Liver (tissue), 9 donors: ENCODE data around the gene ZCCHC4. TPM values are rescaled to one million over a fixed set of nuclear protein-coding genes. Genes with fewer than 3 reads are reported as not detected.

Experiments used
- DNase-seq: peaks from one replicate; pipeline ENCODE4 v3.0.0-alpha.2; 2017; ENCODE audit warnings: low spot score
- H3K27ac ChIP-seq, 2 donors: one replicate each; pipeline ENCODE4 v1.7.0; 2013; ENCODE audit warnings: inconsistent platforms in 2 of 2, low read length in 2 of 2, control low read depth in 1 of 2, low read depth in 1 of 2, mild to moderate bottlenecking in 1 of 2
- H3K27me3 ChIP-seq, 4 donors: one replicate each; pipeline versions ENCODE4 v1.6.1 to v1.7.0; 2013; ENCODE audit warnings: low read length in 3 of 4, inconsistent platforms in 1 of 4, mild to moderate bottlenecking in 1 of 4, moderate library complexity in 1 of 4; ENCODE audit not compliant: control insufficient read depth in 4 of 4, insufficient read depth in 4 of 4
- H3K36me3 ChIP-seq, 4 donors: one replicate each; pipeline versions ENCODE4 v1.6.1 to v1.7.0; 2013; ENCODE audit warnings: low read length in 3 of 4, mild to moderate bottlenecking in 3 of 4, low read depth in 1 of 4, moderate library complexity in 1 of 4; ENCODE audit not compliant: control insufficient read depth in 4 of 4, insufficient read depth in 3 of 4
- H3K4me1 ChIP-seq, 4 donors: one replicate each; pipeline versions ENCODE4 v1.6.1 to v1.7.0; 2013; ENCODE audit warnings: low read length in 3 of 4, mild to moderate bottlenecking in 3 of 4, moderate library complexity in 1 of 4; ENCODE audit not compliant: control insufficient read depth in 4 of 4, insufficient read depth in 4 of 4
- H3K4me3 ChIP-seq, 3 donors: one replicate each; pipeline versions ENCODE4 v1.6.1 to v1.7.0; 2013; ENCODE audit warnings: low read length in 3 of 3, control low read depth in 1 of 3, low read depth in 1 of 3, mild to moderate bottlenecking in 1 of 3
- H3K9ac ChIP-seq, 2 donors: one replicate each; pipeline ENCODE4 v1.7.0; 2013; ENCODE audit warnings: low read length in 2 of 2, mild to moderate bottlenecking in 2 of 2, moderate library complexity in 2 of 2, control low read depth in 1 of 2, low read depth in 1 of 2
- H3K9me3 ChIP-seq, 4 donors: one replicate each; pipeline versions ENCODE4 v1.6.1 to v1.7.0; 2013; ENCODE audit warnings: low read length in 3 of 4; ENCODE audit not compliant: control insufficient read depth in 4 of 4
- EGR1 ChIP-seq, 2 donors: IDR thresholded peaks; 2 replicates each; pipeline ENCODE4 v1.6.1; 2016 to 2018; ENCODE audit warnings: antibody characterized with exemption in 2 of 2, low read depth in 2 of 2
- FOXA2 ChIP-seq: IDR thresholded peaks from 2 replicates; pipeline ENCODE4 v1.6.1; 2016; ENCODE audit warnings: antibody characterized with exemption
- GABPA ChIP-seq, 2 donors: IDR thresholded peaks in 1 of 2; conservative IDR thresholded peaks in 1 of 2; 2 replicates each; pipeline ENCODE4 v1.6.1; 2016; ENCODE audit warnings: antibody characterized with exemption in 2 of 2, mild to moderate bottlenecking in 1 of 2, moderate library complexity in 1 of 2
- HNF4A ChIP-seq, 2 donors: conservative IDR thresholded peaks; 2 replicates each; pipeline ENCODE4 v1.6.1; 2016; ENCODE audit warnings: antibody characterized with exemption in 2 of 2, mild to moderate bottlenecking in 2 of 2
- JUND ChIP-seq, 2 donors: IDR thresholded peaks; 2 replicates each; pipeline ENCODE4 v1.6.1; 2016; ENCODE audit warnings: antibody characterized with exemption in 2 of 2
- NR2F2 ChIP-seq: IDR thresholded peaks from 2 replicates; pipeline ENCODE4 v1.6.1; 2016; ENCODE audit warnings: antibody characterized with exemption
- RAD21 ChIP-seq, 2 donors: IDR thresholded peaks; 2 replicates each; pipeline ENCODE4 v1.6.1; 2016; ENCODE audit warnings: antibody characterized with exemption in 2 of 2, mild to moderate bottlenecking in 2 of 2
- RXRA ChIP-seq, 2 donors: IDR thresholded peaks; 2 replicates each; pipeline ENCODE4 v1.6.1; 2017 to 2018; ENCODE audit warnings: antibody characterized with exemption in 2 of 2, mild to moderate bottlenecking in 1 of 2
- SP1 ChIP-seq: IDR thresholded peaks from 2 replicates; pipeline ENCODE4 v1.6.1; 2018; ENCODE audit warnings: antibody characterized with exemption, mild to moderate bottlenecking
- YY1 ChIP-seq: IDR thresholded peaks from 2 replicates; pipeline ENCODE4 v1.6.1; 2016; ENCODE audit warnings: antibody characterized with exemption, mild to moderate bottlenecking
- ZBTB33 ChIP-seq: IDR thresholded peaks from 2 replicates; pipeline ENCODE4 v1.6.1; 2016; ENCODE audit warnings: antibody characterized with exemption
- WGBS: extraction: QIAGEN DNeasy Blood & Tissue Kit; methylation state at CpG from one replicate; pipeline ENCODE4 v1.1.7; 2013; 5-methylcytosine and 5-hydroxymethylcytosine counted together
- polyA plus RNA-seq, 2 donors: library from polyadenylated mRNA; stranded (reverse) in 1 of 2; unstranded in 1 of 2; fragments of 200-250 nt in 1 of 2; fragments of >200 nt in 1 of 2; fragmentation: Nextera tagmentation in 1 of 2; extraction: Ambion mirVana in 1 of 2; gene quantifications; one replicate each; pipeline versions ENCODE4 v1.2.1 to v1.2.3, GENCODE V29; 2013 to 2015
- total RNA-seq, 2 donors: library from RNA; depleted of rRNA; stranded (reverse); fragments of >200 nt; gene quantifications; one replicate each; pipeline ENCODE4 v1.2.3, GENCODE V29; 2014
- TF ChIP-seq, protein P1 (sequence below): IDR thresholded peaks from 2 replicates; pipeline ENCODE4 v1.6.1; 2016; ENCODE audit warnings: antibody characterized with exemption
- TF ChIP-seq, protein P2 (sequence below): fragments of 150-350 bp; IDR thresholded peaks from 2 replicates; pipeline ENCODE4 v1.5.1; 2017; ENCODE audit warnings: improper control_type of control experiment, low read depth, low read length; ENCODE audit not compliant: missing input control
- TF ChIP-seq, protein P3 (sequence below): IDR thresholded peaks from 2 replicates; pipeline ENCODE4 v1.6.1; 2016; ENCODE audit warnings: antibody characterized with exemption, mild to moderate bottlenecking
- donor health status: healthy.
- donor health status: healthy.
- donor health status: healthy.
- donor health status: healthy.
- donor health status: healthy.

The ZCCHC4 gene
- total and polyA plus RNA-seq, 4 donors, result 2.1 to 7.4 (median 4.6) TPM

GRCh38 chr4:25402521-25402920 is 89.9 kb downstream of the ZCCHC4 start:
- Histone ChIP-seq H3K36me3 (peaks cover 2 to 27% (median 18%) of the 10 kb centered on the region in 4 donors), H3K27ac (no peak overlapping the region), H3K9ac (no peak overlapping the region), H3K9me3 (no peaks in the 10 kb centered on the region), H3K4me3 (no peak overlapping the region), H3K4me1 (peaks cover 0 to 9% (median 2%) of the 10 kb centered on the region in 4 donors), H3K27me3 (no peaks in the 10 kb centered on the region)
- DNase-seq, result no peak
- TF ChIP-seq, protein P1, sequence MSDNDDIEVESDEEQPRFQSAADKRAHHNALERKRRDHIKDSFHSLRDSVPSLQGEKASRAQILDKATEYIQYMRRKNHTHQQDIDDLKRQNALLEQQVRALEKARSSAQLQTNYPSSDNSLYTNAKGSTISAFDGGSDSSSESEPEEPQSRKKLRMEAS, result no peak
- TF ChIP-seq EGR1 (IDR thresholded peaks at IDR 0.05; ENCODE audit: low read depth in 2 of 2), result no peak
- TF ChIP-seq NR2F2, result no peak
- 97% methylated on average over 1 of the region's 1 CpG for WGBS

DNA sequence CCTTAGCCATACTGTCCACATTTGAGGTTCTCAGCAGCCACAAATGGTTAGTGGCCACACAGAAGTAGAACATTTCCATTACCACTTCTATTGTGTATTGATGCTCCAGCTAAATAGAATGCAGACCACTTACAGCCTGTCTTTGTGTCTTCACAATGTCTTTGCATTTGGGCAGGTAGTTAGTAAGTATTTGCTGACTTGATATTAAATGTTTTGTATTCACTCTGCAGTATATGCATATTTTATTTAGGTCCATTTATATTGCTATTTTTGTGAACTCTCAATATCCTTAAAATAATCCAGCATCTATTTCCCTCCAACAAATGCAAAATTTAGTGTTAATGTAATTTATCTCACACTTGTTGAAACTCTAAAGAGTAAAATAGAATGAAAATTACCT is 91.1 kb downstream of the ZCCHC4 start:
- no peaks in the 10 kb centered on the region for H3K9me3 ChIP-seq
- no peak for DNase-seq
- H3K9ac ChIP-seq, result no peak overlapping the region
- peaks cover 2 to 29% (median 22%) of the 10 kb centered on the region in 4 donors for H3K36me3 ChIP-seq
- no peak overlapping the region for H3K27ac ChIP-seq
- H3K4me1 ChIP-seq, result peaks cover 0 to 9% (median 2%) of the 10 kb centered on the region in 4 donors
- no peaks in the 10 kb centered on the region for H3K27me3 ChIP-seq
- no peak overlapping the region for H3K4me3 ChIP-seq
- TF ChIP-seq YY1 (no peak), GABPA (IDR thresholded peaks at IDR 0.05 in 1 of 2, conservative IDR thresholded peaks at IDR 0.05 in 1 of 2) (no peak), RAD21 (IDR thresholded peaks at IDR 0.05) (no peak), SP1 (no peak), HNF4A (conservative IDR thresholded peaks at IDR 0.05) (no peak), EGR1 (IDR thresholded peaks at IDR 0.05; ENCODE audit: low read depth in 2 of 2) (no peak), JUND (IDR thresholded peaks at IDR 0.05) (no peak), NR2F2 (no peak), FOXA2 (no peak), RXRA (IDR thresholded peaks at IDR 0.05) (no peak), ZBTB33 (no peak)
- TF ChIP-seq, protein P2, sequence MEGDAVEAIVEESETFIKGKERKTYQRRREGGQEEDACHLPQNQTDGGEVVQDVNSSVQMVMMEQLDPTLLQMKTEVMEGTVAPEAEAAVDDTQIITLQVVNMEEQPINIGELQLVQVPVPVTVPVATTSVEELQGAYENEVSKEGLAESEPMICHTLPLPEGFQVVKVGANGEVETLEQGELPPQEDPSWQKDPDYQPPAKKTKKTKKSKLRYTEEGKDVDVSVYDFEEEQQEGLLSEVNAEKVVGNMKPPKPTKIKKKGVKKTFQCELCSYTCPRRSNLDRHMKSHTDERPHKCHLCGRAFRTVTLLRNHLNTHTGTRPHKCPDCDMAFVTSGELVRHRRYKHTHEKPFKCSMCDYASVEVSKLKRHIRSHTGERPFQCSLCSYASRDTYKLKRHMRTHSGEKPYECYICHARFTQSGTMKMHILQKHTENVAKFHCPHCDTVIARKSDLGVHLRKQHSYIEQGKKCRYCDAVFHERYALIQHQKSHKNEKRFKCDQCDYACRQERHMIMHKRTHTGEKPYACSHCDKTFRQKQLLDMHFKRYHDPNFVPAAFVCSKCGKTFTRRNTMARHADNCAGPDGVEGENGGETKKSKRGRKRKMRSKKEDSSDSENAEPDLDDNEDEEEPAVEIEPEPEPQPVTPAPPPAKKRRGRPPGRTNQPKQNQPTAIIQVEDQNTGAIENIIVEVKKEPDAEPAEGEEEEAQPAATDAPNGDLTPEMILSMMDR, result no peak
- TF ChIP-seq, protein P3, sequence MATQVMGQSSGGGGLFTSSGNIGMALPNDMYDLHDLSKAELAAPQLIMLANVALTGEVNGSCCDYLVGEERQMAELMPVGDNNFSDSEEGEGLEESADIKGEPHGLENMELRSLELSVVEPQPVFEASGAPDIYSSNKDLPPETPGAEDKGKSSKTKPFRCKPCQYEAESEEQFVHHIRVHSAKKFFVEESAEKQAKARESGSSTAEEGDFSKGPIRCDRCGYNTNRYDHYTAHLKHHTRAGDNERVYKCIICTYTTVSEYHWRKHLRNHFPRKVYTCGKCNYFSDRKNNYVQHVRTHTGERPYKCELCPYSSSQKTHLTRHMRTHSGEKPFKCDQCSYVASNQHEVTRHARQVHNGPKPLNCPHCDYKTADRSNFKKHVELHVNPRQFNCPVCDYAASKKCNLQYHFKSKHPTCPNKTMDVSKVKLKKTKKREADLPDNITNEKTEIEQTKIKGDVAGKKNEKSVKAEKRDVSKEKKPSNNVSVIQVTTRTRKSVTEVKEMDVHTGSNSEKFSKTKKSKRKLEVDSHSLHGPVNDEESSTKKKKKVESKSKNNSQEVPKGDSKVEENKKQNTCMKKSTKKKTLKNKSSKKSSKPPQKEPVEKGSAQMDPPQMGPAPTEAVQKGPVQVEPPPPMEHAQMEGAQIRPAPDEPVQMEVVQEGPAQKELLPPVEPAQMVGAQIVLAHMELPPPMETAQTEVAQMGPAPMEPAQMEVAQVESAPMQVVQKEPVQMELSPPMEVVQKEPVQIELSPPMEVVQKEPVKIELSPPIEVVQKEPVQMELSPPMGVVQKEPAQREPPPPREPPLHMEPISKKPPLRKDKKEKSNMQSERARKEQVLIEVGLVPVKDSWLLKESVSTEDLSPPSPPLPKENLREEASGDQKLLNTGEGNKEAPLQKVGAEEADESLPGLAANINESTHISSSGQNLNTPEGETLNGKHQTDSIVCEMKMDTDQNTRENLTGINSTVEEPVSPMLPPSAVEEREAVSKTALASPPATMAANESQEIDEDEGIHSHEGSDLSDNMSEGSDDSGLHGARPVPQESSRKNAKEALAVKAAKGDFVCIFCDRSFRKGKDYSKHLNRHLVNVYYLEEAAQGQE, result no peak
- TF ChIP-seq, protein P1, result no peak
